ENCODE results near the gene PFDN2. TPM values are rescaled to one million over a fixed set of nuclear protein-coding genes. Genes with fewer than 3 reads are reported as not detected.
A peak's percentile ranks its signal among the peaks of the same experiment; 100 is the strongest.
"Not testable (repeated sequence)": the region's sequence is repeated elsewhere in the genome, so short reads cannot be mapped to it uniquely, and the experiment has no call there.

Gene PFDN2
- total and polyA plus RNA-seq, 5 donors from 2014 or later: 48.0 to 109 (median 93.9) TPM

- Mint-ChIP-seq H3K9me3 (no peaks in the 10 kb centered on the region), H3K36me3 (peaks cover 22% of the 10 kb centered on the region), H3K27ac (peak overlapping the region; percentile 97 to 100 (median 99)), H3K4me1 (peaks cover 16 to 71% (median 38%) of the 10 kb centered on the region in 4 donors), H3K4me3 (peak overlapping the region; percentile 97 to 100 (median 98)), H3K27me3 (no peaks in the 10 kb centered on the region)
- Histone ChIP-seq H3K27me3 (ENCODE audit: control insufficient read depth, insufficient read depth, low read length) (no peaks in the 10 kb centered on the region), H3K27ac (ENCODE audit: insufficient read depth, low read length, poor library complexity, severe bottlenecking) (peak overlapping the region; percentile 89), H3K9me3 (ENCODE audit: control insufficient read depth in 2 of 2, low read length in 2 of 2) (no peaks in the 10 kb centered on the region), H3K4me3 (ENCODE audit: low read depth, low read length) (peak overlapping the region; percentile 97), H3K36me3 (ENCODE audit: control insufficient read depth, insufficient read depth, low read length) (peaks cover 20% of the 10 kb centered on the region), H3K4me1 (ENCODE audit: control insufficient read depth, insufficient read depth, low read length, poor library complexity, severe bottlenecking) (peaks cover 76% of the 10 kb centered on the region)
- ATAC-seq (ENCODE audit: low read depth in 2 of 2) (peak; percentile 69), DNase-seq (peak; percentile 75 to 95 (median 82))
Measured at GRCh38 chr1:161068306-161069234, 49.3 kb downstream of the PFDN2 start.

- DNase-seq: no peak
- H3K27ac Mint-ChIP-seq: peak overlapping the region; percentile 93 to 99 (median 97)
- Histone ChIP-seq H3K36me3 (ENCODE audit: control insufficient read depth, insufficient read depth, low read length) (peaks cover 30% of the 10 kb centered on the region), H3K9me3 (ENCODE audit: control insufficient read depth in 2 of 2, low read length in 2 of 2) (no peaks in the 10 kb centered on the region), H3K27ac (ENCODE audit: insufficient read depth, low read length, poor library complexity, severe bottlenecking) (peak overlapping the region; percentile 89), H3K4me3 (ENCODE audit: low read depth, low read length) (peak overlapping the region; percentile 86), H3K27me3 (ENCODE audit: control insufficient read depth, insufficient read depth, low read length) (no peaks in the 10 kb centered on the region), H3K4me1 (ENCODE audit: control insufficient read depth, insufficient read depth, low read length, poor library complexity, severe bottlenecking) (peaks cover 90% of the 10 kb centered on the region)
- H3K4me3 Mint-ChIP-seq: peak overlapping the region; percentile 97 to 100 (median 98)
- peaks cover 35% of the 10 kb centered on the region for H3K36me3 Mint-ChIP-seq
- H3K27me3 Mint-ChIP-seq: no peaks in the 10 kb centered on the region
- ATAC-seq (ENCODE audit: low read depth in 2 of 2): no peak
- H3K4me1 Mint-ChIP-seq: peaks cover 28 to 81% (median 47%) of the 10 kb centered on the region in 4 donors
- no peaks in the 10 kb centered on the region for H3K9me3 Mint-ChIP-seq
Measured at GRCh38 chr1:161066694-161067093, 51.1 kb downstream of the PFDN2 start.

- H3K9me3 Mint-ChIP-seq; H3K27me3 ChIP-seq (ENCODE audit: control insufficient read depth, insufficient read depth, low read length); DNase-seq; H3K27me3 Mint-ChIP-seq; ATAC-seq (ENCODE audit: low read depth in 2 of 2); H3K9me3 ChIP-seq (ENCODE audit: control insufficient read depth in 2 of 2, low read length in 2 of 2): not testable (repeated sequence)
- Histone ChIP-seq H3K27ac (ENCODE audit: insufficient read depth, low read length, poor library complexity, severe bottlenecking) (peak overlapping the region; percentile 29), H3K36me3 (ENCODE audit: control insufficient read depth, insufficient read depth, low read length) (peaks cover 35% of the 10 kb centered on the region), H3K4me1 (ENCODE audit: control insufficient read depth, insufficient read depth, low read length, poor library complexity, severe bottlenecking) (peaks cover 88% of the 10 kb centered on the region), H3K4me3 (ENCODE audit: low read depth, low read length) (peak overlapping the region; percentile 86)
- peak overlapping the region; percentile 95 to 100 (median 98) for H3K4me3 Mint-ChIP-seq
- peaks cover 35% of the 10 kb centered on the region for H3K36me3 Mint-ChIP-seq
- H3K4me1 Mint-ChIP-seq: peaks cover 28 to 80% (median 46%) of the 10 kb centered on the region in 4 donors
- peak overlapping the region in 2 of 3 donors; percentile 66 to 97 for H3K27ac Mint-ChIP-seq
Measured at GRCh38 chr1:161065681-161066080, 52.2 kb downstream of the PFDN2 start.

- not testable (repeated sequence) for H3K27me3 Mint-ChIP-seq; DNase-seq; H3K27me3 ChIP-seq (ENCODE audit: control insufficient read depth, insufficient read depth, low read length); H3K9me3 Mint-ChIP-seq; ATAC-seq (ENCODE audit: low read depth in 2 of 2); H3K9me3 ChIP-seq (ENCODE audit: control insufficient read depth in 2 of 2, low read length in 2 of 2)
- Histone ChIP-seq H3K27ac (ENCODE audit: insufficient read depth, low read length, poor library complexity, severe bottlenecking) (peak overlapping the region; percentile 29), H3K36me3 (ENCODE audit: control insufficient read depth, insufficient read depth, low read length) (peaks cover 50% of the 10 kb centered on the region), H3K4me3 (ENCODE audit: low read depth, low read length) (peak overlapping the region; percentile 78), H3K4me1 (ENCODE audit: control insufficient read depth, insufficient read depth, low read length, poor library complexity, severe bottlenecking) (peaks cover 81% of the 10 kb centered on the region)
- H3K36me3 Mint-ChIP-seq: peaks cover 45% of the 10 kb centered on the region
- peak overlapping the region; percentile 88 to 98 (median 96) for H3K4me3 Mint-ChIP-seq
- H3K4me1 Mint-ChIP-seq: peaks cover 28 to 87% (median 52%) of the 10 kb centered on the region in 4 donors
- peak overlapping the region; percentile 85 to 90 (median 89) for H3K27ac Mint-ChIP-seq
Measured at GRCh38 chr1:161063936-161064335, 53.9 kb downstream of the PFDN2 start.

- DNase-seq (no peak), ATAC-seq (ENCODE audit: low read depth in 2 of 2) (no peak)
- Histone ChIP-seq H3K36me3 (ENCODE audit: control insufficient read depth, insufficient read depth, low read length) (peaks cover 62% of the 10 kb centered on the region), H3K9me3 (ENCODE audit: control insufficient read depth in 2 of 2, low read length in 2 of 2) (no peaks in the 10 kb centered on the region), H3K27me3 (ENCODE audit: control insufficient read depth, insufficient read depth, low read length) (no peaks in the 10 kb centered on the region), H3K27ac (ENCODE audit: insufficient read depth, low read length, poor library complexity, severe bottlenecking) (no peak overlapping the region), H3K4me1 (ENCODE audit: control insufficient read depth, insufficient read depth, low read length, poor library complexity, severe bottlenecking) (peaks cover 65% of the 10 kb centered on the region), H3K4me3 (ENCODE audit: low read depth, low read length) (no peak overlapping the region)
- peak overlapping the region; percentile 80 to 99 (median 82) for H3K27ac Mint-ChIP-seq
- no peaks in the 10 kb centered on the region for H3K9me3 Mint-ChIP-seq
- peaks cover 36% of the 10 kb centered on the region for H3K36me3 Mint-ChIP-seq
- H3K4me1 Mint-ChIP-seq: peaks cover 27 to 82% (median 48%) of the 10 kb centered on the region in 4 donors
- peak overlapping the region in 2 of 4 donors; percentile 47 to 86 for H3K4me3 Mint-ChIP-seq
- H3K27me3 Mint-ChIP-seq: no peaks in the 10 kb centered on the region
Measured at GRCh38 chr1:161061419-161061818, 56.4 kb downstream of the PFDN2 start.

GRCh38 chr1:161059293-161059692 lies 58.5 kb downstream of the PFDN2 start:
- peak overlapping the region in 2 of 4 donors; percentile 35 to 84 for H3K4me3 Mint-ChIP-seq
- DNase-seq (no peak), ATAC-seq (ENCODE audit: low read depth in 2 of 2) (no peak)
- Histone ChIP-seq H3K27me3 (ENCODE audit: control insufficient read depth, insufficient read depth, low read length) (no peaks in the 10 kb centered on the region), H3K4me1 (ENCODE audit: control insufficient read depth, insufficient read depth, low read length, poor library complexity, severe bottlenecking) (peaks cover 48% of the 10 kb centered on the region), H3K27ac (ENCODE audit: insufficient read depth, low read length, poor library complexity, severe bottlenecking) (peak overlapping the region; percentile 51), H3K36me3 (ENCODE audit: control insufficient read depth, insufficient read depth, low read length) (peaks cover 70% of the 10 kb centered on the region), H3K4me3 (ENCODE audit: low read depth, low read length) (no peak overlapping the region), H3K9me3 (ENCODE audit: control insufficient read depth in 2 of 2, low read length in 2 of 2) (no peaks in the 10 kb centered on the region)
- peaks cover 38% of the 10 kb centered on the region for H3K36me3 Mint-ChIP-seq
- peaks cover 23 to 70% (median 46%) of the 10 kb centered on the region in 4 donors for H3K4me1 Mint-ChIP-seq
- peak overlapping the region; percentile 71 to 82 (median 80) for H3K27ac Mint-ChIP-seq
- H3K27me3 Mint-ChIP-seq: no peaks in the 10 kb centered on the region
- no peaks in the 10 kb centered on the region for H3K9me3 Mint-ChIP-seq

- Histone ChIP-seq H3K36me3 (ENCODE audit: control insufficient read depth, insufficient read depth, low read length) (peaks cover 85% of the 10 kb centered on the region), H3K9me3 (ENCODE audit: control insufficient read depth in 2 of 2, low read length in 2 of 2) (no peaks in the 10 kb centered on the region), H3K27ac (ENCODE audit: insufficient read depth, low read length, poor library complexity, severe bottlenecking) (no peak overlapping the region), H3K27me3 (ENCODE audit: control insufficient read depth, insufficient read depth, low read length) (no peaks in the 10 kb centered on the region), H3K4me3 (ENCODE audit: low read depth, low read length) (no peak overlapping the region), H3K4me1 (ENCODE audit: control insufficient read depth, insufficient read depth, low read length, poor library complexity, severe bottlenecking) (peaks cover 10% of the 10 kb centered on the region)
- peaks cover 37% of the 10 kb centered on the region for H3K36me3 Mint-ChIP-seq
- H3K9me3 Mint-ChIP-seq: no peaks in the 10 kb centered on the region
- peaks cover 5 to 36% (median 23%) of the 10 kb centered on the region in 4 donors for H3K4me1 Mint-ChIP-seq
- H3K27me3 Mint-ChIP-seq: no peaks in the 10 kb centered on the region
- DNase-seq: no peak
- H3K27ac Mint-ChIP-seq: no peak overlapping the region
- no peak for ATAC-seq (ENCODE audit: low read depth in 2 of 2)
- H3K4me3 Mint-ChIP-seq: no peak overlapping the region
Measured at GRCh38 chr1:161054805-161055204, 63.0 kb downstream of the PFDN2 start.

Data from CD4-positive, CD25-positive, alpha-beta regulatory T cell (primary cell).